ENCODE measurements around the gene LRTM1. TPM values are rescaled to one million over a fixed set of nuclear protein-coding genes. Genes with fewer than 3 reads are reported as not detected.

LRTM1 gene
- total RNA-seq: not detected

DNA sequence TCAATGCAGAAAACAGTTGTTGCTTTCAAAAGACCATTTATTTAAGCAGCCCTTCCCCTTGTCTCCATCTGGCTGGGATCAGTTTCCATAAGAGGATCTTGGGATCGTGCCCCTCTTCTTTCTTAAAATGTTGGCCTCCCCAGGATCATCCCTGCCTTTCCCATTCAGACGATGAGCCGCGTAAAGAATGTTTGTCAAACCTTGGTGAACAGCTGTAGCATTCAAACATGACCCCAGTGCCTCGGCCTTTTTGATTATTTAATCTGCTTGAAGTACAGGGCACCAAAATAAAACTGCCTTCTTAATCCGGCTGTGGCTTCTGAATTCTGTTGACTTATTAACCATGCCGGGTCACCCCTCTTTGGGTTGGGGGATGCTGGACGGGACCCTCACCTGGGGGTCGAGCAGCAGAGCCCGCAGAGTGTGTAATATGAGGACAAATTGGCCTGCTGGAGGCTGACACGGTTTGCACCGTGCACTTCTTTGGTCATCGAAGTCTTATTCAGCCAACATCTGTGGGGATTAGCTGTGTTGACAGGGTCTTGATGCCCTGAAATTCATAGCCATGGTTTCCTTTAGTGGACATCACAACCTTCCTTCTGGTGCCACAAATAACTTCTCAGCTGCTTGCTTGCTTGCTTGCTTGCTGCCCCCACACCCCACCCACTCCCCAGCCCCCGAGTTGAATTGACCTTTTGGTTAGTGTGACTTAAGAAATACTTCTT lies at the start of gene LRTM1:
Gene LRTM1, minus strand, starts transcription at position 14 of the 725 bp plus-strand sequence. CDS start 148 bp downstream, outside the sequence.
- H3K4me1 Mint-ChIP-seq: no peaks in the 10 kb centered on the region
- ChIA-PET POLR2A (no interaction called here), CTCF (no interaction called here)
- no peak for DNase-seq
- no peak within 1 kb of the TSS for H3K27ac Mint-ChIP-seq
- H3K36me3 Mint-ChIP-seq (ENCODE audit: low read depth): no peaks in the 10 kb centered on the region
- no peaks in the 10 kb centered on the region for H3K27me3 Mint-ChIP-seq
- no peak within 1 kb of the TSS for H3K4me3 Mint-ChIP-seq
- no peaks in the 10 kb centered on the region for H3K9me3 Mint-ChIP-seq

DNA sequence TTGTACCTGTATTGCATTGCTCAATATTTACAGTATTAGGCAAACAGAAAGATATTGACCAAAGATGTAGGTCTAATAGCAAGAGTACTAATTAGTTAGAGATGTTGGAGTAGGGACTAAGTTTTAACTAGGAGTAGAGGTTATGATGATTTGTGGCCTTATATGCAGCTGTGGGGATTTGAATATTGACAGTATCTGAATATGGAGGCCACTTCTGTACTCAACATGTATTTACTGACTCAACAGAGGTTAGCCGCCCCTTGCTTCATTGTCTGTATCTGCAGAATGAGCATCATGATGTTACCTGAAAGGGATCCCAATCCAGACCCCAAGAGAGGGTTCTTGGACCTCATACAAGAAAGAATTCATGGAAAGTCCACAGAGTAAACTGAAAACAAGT lies 49.6 kb upstream of the LRTM1 start:
- H3K27ac Mint-ChIP-seq: no peak overlapping the region
- no peak for DNase-seq
- no peaks in the 10 kb centered on the region for H3K36me3 Mint-ChIP-seq (ENCODE audit: low read depth)
- CTCF ChIA-PET: no interaction called here
- H3K9me3 Mint-ChIP-seq: peaks cover 1% of the 10 kb centered on the region
- no peak overlapping the region for H3K4me3 Mint-ChIP-seq
- no peaks in the 10 kb centered on the region for H3K4me1 Mint-ChIP-seq
- H3K27me3 Mint-ChIP-seq: no peaks in the 10 kb centered on the region
- POLR2A ChIA-PET: no interaction called here

DNA sequence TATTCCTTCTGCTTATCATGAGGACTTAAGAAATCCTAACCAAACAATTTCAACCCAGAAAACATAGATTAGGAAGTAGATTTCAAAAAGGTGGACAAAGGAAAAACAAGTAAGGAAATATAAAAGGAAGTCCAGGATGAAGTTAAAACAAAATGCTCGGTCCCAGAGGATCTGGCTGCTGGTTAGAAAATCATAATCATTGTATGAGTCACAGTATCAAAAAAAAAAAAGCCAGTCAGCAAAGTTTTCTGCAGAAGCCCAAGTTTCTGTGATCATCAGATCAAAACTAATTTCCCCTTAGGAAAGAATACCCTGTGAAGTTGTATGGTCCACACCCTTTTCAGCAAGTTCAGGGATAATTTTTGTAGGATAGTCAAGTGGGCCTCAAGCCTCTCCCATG lies 43.0 kb upstream of the LRTM1 start:
- no peak overlapping the region for H3K4me3 Mint-ChIP-seq
- no peaks in the 10 kb centered on the region for H3K27me3 Mint-ChIP-seq
- no peak overlapping the region for H3K27ac Mint-ChIP-seq
- H3K36me3 Mint-ChIP-seq (ENCODE audit: low read depth): no peaks in the 10 kb centered on the region
- no peak for DNase-seq
- H3K9me3 Mint-ChIP-seq: peaks cover 5% of the 10 kb centered on the region
- H3K4me1 Mint-ChIP-seq: no peaks in the 10 kb centered on the region
- POLR2A ChIA-PET: no interaction called here
- CTCF ChIA-PET: no interaction called here

DNA sequence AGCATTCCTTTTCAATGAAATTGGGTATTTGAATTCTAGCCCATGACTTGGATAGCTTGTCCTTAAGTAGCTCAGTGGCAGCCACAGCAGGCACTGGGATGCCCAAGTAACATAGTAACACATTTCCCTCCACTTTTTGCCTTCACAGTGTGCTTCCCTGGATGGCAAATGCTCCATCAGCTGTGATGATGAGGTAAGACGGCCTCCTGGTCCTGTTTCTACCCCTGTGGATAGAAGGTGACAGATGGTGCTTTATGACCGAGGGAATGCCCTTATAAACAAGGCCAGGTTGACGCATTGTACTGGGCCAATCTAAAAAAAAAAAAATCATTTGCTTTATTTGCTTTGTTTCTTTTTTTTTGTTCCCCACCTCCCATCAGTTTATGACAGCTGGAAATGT lies 41.8 kb upstream of the LRTM1 start:
- Mint-ChIP-seq H3K27ac (no peak overlapping the region), H3K9me3 (peaks cover 5% of the 10 kb centered on the region), H3K36me3 (ENCODE audit: low read depth) (no peaks in the 10 kb centered on the region), H3K27me3 (no peaks in the 10 kb centered on the region), H3K4me1 (no peaks in the 10 kb centered on the region), H3K4me3 (no peak overlapping the region)
- ChIA-PET CTCF (interaction anchor here (0.7 kb wide), 1 partner anchor 1884 kb away, joined by 3 read pairs; no protein-coding TSS in a partner anchor), POLR2A (no interaction called here)
- no peak for DNase-seq

DNA sequence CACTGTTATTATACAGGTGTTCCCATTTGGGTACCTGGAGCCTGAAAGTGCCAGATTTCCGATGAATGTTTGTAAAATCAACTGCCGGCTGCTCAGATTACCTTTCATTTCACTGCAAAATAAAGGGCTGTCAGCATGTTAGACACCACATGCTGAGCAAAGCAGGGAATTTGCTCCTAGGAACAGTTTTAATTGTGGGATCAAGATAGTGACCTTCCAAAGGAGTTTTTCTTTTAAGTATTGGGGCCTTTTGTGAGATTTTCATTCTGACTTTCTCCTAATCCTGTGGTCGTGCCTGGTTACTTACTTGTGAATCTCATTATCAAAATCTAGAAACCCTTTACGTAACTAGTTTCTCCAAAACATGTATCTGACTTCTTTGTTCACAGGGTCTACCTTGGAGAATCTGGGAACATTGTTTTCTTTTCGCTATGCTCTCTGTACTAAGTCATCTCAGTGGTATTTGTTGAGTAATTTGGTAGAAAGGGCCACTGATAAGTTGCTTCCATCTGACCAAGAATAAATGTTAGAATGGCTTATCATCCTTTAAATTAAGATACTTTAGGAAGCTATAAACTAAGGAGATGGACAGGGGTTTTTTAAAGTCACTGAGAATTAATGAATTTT lies 40.8 kb upstream of the LRTM1 start:
- H3K36me3 Mint-ChIP-seq (ENCODE audit: low read depth): no peaks in the 10 kb centered on the region
- no peaks in the 10 kb centered on the region for H3K27me3 Mint-ChIP-seq
- H3K4me1 Mint-ChIP-seq: no peaks in the 10 kb centered on the region
- CTCF ChIA-PET: interaction anchor here (0.7 kb wide), 1 partner anchor 1186 kb away, joined by 3 read pairs; no protein-coding TSS in a partner anchor
- H3K4me3 Mint-ChIP-seq: no peak overlapping the region
- DNase-seq: no peak
- peaks cover 5% of the 10 kb centered on the region for H3K9me3 Mint-ChIP-seq
- no peak overlapping the region for H3K27ac Mint-ChIP-seq
- POLR2A ChIA-PET: no interaction called here

DNA sequence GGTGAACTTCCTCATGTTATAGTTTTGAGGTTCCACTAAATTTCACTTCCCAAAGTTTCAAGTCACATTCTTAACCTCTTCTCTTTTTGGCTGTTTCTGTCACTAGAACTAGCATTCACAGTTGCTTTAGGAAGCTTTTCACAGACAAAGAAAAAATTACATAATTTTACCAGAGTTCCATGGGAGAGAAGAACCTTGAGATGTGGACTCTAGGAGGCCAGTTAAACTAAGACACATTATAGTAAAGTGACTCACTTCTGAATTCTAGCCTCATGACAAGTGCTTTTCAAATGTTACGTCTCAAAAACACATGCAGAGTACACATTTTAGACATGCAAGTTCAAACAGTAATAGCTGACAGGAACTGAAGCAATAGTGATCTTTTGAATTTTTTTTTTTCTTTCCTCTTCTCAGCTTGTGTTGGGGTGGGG lies 39.9 kb upstream of the LRTM1 start:
- Mint-ChIP-seq H3K27me3 (no peaks in the 10 kb centered on the region), H3K9me3 (peaks cover 5% of the 10 kb centered on the region), H3K4me3 (no peak overlapping the region), H3K36me3 (ENCODE audit: low read depth) (no peaks in the 10 kb centered on the region), H3K4me1 (no peaks in the 10 kb centered on the region), H3K27ac (no peak overlapping the region)
- no peak for DNase-seq
- CTCF ChIA-PET: no interaction called here
- POLR2A ChIA-PET: no interaction called here

DNA sequence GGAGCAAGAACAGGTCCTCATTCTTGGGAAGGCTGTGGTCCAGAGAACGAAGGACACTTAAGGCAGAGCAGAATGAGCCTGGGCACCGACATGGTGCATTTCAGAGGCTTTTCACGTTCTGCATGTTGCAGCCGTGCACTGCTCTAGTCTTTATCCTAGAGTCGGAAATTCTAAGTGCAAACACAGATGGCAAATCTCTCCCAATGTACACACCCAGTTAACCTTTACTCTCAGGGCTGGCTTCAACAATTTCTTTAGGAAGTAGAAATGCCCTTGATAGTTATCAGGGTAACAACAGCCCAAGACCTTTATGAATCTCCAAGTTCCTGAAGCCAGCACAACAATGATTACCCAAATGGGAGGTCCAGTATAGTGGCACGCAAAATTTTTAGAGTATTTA lies 39.1 kb upstream of the LRTM1 start:
- DNase-seq: no peak
- CTCF ChIA-PET: no interaction called here
- Mint-ChIP-seq H3K4me3 (no peak overlapping the region), H3K27me3 (no peaks in the 10 kb centered on the region), H3K36me3 (ENCODE audit: low read depth) (no peaks in the 10 kb centered on the region), H3K4me1 (no peaks in the 10 kb centered on the region), H3K9me3 (peaks cover 5% of the 10 kb centered on the region), H3K27ac (no peak overlapping the region)
- POLR2A ChIA-PET: no interaction called here

DNA sequence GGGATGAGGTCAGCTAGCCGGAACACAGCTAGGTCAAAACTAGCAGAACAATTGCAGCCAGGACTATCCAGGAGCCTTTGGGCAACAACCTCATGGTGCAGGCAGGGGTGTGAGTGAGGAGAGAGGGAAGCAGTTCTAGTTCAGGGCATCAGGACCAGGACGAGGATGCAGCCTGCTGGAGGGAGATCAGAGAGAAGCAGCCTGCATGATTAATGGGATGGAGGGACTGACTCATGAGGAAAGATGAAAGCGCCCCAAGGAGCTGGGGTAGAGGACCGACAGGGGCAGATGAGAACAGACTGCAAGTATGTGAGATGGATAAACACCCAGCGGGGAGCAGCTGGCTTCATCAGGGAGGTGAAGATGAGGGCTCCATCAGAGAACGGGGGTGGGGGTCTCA lies 37.9 kb upstream of the LRTM1 start:
- ChIA-PET CTCF (no interaction called here), POLR2A (no interaction called here)
- H3K36me3 Mint-ChIP-seq (ENCODE audit: low read depth): no peaks in the 10 kb centered on the region
- H3K27me3 Mint-ChIP-seq: no peaks in the 10 kb centered on the region
- H3K4me1 Mint-ChIP-seq: no peaks in the 10 kb centered on the region
- no peak overlapping the region for H3K27ac Mint-ChIP-seq
- peaks cover 2% of the 10 kb centered on the region for H3K9me3 Mint-ChIP-seq
- DNase-seq: no peak
- no peak overlapping the region for H3K4me3 Mint-ChIP-seq

DNA sequence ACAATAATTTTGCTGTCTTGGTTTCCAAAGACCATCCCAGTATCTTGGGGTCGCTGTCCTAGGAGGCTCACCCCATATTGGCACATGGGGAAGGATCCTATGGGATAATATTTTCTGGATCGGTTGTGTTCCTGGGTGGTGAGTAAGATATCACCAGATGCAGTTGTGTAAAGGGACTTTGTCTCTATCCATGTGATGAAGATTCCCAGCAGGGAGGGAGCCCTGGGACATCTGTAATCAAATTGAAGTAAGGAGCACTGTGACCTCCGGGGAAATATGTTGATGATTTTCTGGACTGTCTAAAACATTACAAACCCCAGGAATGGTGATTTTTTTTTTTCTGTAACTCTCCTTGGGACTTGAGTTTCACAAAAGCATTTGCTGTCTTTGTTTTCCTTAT lies 36.2 kb upstream of the LRTM1 start:
- no peaks in the 10 kb centered on the region for H3K27me3 Mint-ChIP-seq
- ChIA-PET POLR2A (no interaction called here), CTCF (interaction anchor here (0.9 kb wide), 1 partner anchor 9 kb away, joined by 3 read pairs; no protein-coding TSS in a partner anchor)
- no peaks in the 10 kb centered on the region for H3K4me1 Mint-ChIP-seq
- no peak overlapping the region for H3K27ac Mint-ChIP-seq
- no peak for DNase-seq
- H3K9me3 Mint-ChIP-seq: no peaks in the 10 kb centered on the region
- H3K36me3 Mint-ChIP-seq (ENCODE audit: low read depth): no peaks in the 10 kb centered on the region
- no peak overlapping the region for H3K4me3 Mint-ChIP-seq

DNA sequence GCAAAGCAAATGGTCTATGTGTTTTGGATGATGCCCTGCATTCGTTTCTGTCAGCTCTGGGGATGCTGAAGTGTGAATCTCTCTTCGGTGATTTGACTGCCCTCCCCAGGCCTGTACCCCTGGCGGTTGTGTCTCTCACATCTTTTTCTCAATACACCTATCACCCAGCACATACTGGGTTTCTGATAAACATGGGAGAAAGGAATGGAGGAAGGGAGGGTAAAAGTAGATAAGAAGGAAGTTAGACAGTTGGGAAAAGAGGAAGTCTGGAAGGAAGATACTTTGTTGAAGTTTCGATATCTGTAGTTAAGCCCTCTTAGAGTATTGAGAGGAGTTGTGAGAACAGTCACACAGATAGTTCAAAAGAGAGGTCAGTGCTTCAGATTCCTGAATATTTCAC lies 35.8 kb upstream of the LRTM1 start:
- Mint-ChIP-seq H3K9me3 (no peaks in the 10 kb centered on the region), H3K4me1 (no peaks in the 10 kb centered on the region), H3K27ac (no peak overlapping the region), H3K27me3 (no peaks in the 10 kb centered on the region), H3K4me3 (no peak overlapping the region), H3K36me3 (ENCODE audit: low read depth) (no peaks in the 10 kb centered on the region)
- CTCF ChIA-PET: no interaction called here
- POLR2A ChIA-PET: no interaction called here
- DNase-seq: no peak

DNA sequence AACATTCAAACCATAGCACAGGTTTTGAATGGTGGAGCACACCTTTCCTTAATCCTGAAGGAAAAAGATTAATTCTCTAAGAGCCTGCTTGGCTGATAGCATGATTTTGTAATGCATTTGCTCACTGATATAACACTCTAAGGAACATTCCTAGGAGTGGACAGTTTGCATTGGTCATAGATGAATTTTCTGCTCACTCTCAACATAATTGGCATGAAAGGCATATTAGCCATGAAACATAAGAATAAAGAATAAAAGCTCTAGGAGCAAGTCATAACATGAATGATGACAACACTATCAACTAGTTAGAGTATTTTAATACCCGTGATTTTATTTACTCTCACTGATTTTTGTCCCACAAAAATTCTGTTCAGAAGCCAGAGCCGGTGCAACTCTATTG lies 34.3 kb upstream of the LRTM1 start:
- Mint-ChIP-seq H3K4me1 (no peaks in the 10 kb centered on the region), H3K27ac (no peak overlapping the region), H3K9me3 (no peaks in the 10 kb centered on the region), H3K4me3 (no peak overlapping the region), H3K27me3 (no peaks in the 10 kb centered on the region), H3K36me3 (ENCODE audit: low read depth) (no peaks in the 10 kb centered on the region)
- CTCF ChIA-PET: no interaction called here
- no peak for DNase-seq
- POLR2A ChIA-PET: no interaction called here

DNA sequence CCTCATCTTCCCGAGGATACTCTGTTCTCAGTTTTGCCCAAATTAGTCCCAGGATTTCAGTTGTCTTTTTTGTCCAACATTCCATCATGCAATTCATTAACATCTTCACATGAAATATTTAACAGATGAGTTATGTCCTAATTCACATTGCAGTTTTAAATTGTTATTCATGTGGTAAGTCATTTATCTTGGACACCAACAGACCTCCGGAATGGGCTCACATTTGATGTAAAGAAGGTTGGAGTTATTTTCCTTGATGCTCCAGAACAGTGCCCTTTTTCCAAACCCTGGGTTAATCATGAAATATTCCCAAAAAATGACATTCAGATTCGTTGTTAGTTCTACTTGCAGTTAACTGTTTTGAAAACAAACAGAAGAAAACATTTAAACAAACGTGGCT lies 32.8 kb upstream of the LRTM1 start:
- no peak overlapping the region for H3K27ac Mint-ChIP-seq
- ChIA-PET CTCF (interaction anchor here (0.6 kb wide), 1 partner anchor 32 kb away, joined by 3 read pairs; no protein-coding TSS in a partner anchor), POLR2A (no interaction called here)
- H3K4me1 Mint-ChIP-seq: no peaks in the 10 kb centered on the region
- H3K36me3 Mint-ChIP-seq (ENCODE audit: low read depth): no peaks in the 10 kb centered on the region
- no peak for DNase-seq
- no peaks in the 10 kb centered on the region for H3K27me3 Mint-ChIP-seq
- H3K9me3 Mint-ChIP-seq: no peaks in the 10 kb centered on the region
- no peak overlapping the region for H3K4me3 Mint-ChIP-seq

DNA sequence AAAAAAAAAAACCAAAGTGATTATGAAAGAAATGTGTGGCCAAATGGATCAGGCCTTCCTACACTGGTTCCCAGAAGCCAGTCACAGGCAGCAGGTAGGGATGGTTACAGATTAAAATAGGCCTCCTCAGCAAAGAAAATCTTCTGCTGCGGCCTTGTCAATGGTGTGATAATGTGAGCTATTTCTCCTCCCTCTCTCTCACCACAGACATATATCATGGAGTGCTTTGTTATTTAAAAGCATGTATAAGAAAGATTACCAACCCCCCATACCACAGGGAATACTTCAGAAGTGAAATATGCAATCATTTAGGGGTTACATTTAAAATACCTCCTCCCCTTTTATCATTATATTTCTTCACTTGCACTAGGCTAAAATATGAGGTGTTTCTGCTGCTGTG lies 32.2 kb upstream of the LRTM1 start:
- no peak overlapping the region for H3K27ac Mint-ChIP-seq
- H3K9me3 Mint-ChIP-seq: no peaks in the 10 kb centered on the region
- no peaks in the 10 kb centered on the region for H3K36me3 Mint-ChIP-seq (ENCODE audit: low read depth)
- CTCF ChIA-PET: interaction anchor here (0.6 kb wide), 1 partner anchor 32 kb away, joined by 3 read pairs; no protein-coding TSS in a partner anchor
- no peak for DNase-seq
- POLR2A ChIA-PET: no interaction called here
- H3K27me3 Mint-ChIP-seq: no peaks in the 10 kb centered on the region
- no peak overlapping the region for H3K4me3 Mint-ChIP-seq
- no peaks in the 10 kb centered on the region for H3K4me1 Mint-ChIP-seq

DNA sequence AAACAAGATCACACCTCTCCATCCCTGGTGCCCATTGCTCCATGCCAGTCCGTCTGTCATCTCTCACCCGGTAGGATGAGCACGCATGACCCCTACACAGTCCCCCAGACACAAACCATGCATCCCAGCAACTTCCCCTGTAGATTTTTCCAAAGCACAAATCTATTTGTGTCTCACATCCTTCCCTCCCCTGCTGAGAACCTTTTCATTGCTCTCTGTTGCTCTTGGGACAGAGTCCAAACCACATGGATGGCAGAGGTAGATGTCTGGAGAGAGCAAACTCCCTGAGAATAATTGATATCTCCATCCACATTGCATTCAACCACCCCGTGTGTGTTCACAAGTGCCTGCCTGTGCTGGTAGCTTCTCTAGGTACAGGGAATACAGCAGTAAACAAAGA lies 29.9 kb upstream of the LRTM1 start:
- no peak overlapping the region for H3K4me3 Mint-ChIP-seq
- H3K27ac Mint-ChIP-seq: no peak overlapping the region
- H3K27me3 Mint-ChIP-seq: no peaks in the 10 kb centered on the region
- no peak for DNase-seq
- CTCF ChIA-PET: no interaction called here
- POLR2A ChIA-PET: no interaction called here
- no peaks in the 10 kb centered on the region for H3K36me3 Mint-ChIP-seq (ENCODE audit: low read depth)
- no peaks in the 10 kb centered on the region for H3K9me3 Mint-ChIP-seq
- H3K4me1 Mint-ChIP-seq: no peaks in the 10 kb centered on the region
